ENCODE results near the gene LHFPL6. TPM values are rescaled to one million over a fixed set of nuclear protein-coding genes. Genes with fewer than 3 reads are reported as not detected.
A peak's percentile ranks its signal among the peaks of the same experiment; 100 is the strongest.

Gene LHFPL6
- total RNA-seq, 2 donors from 2014 or later, result 99.0 to 115 TPM

GRCh38 chr13:39418424-39418823, 184.6 kb downstream of the LHFPL6 start:
- H3K27ac ChIP-seq, result no peak overlapping the region
- TF ChIP-seq CTCF (IDR thresholded peaks at IDR 0.05), result no peak
- peaks cover 27 to 51% of the 10 kb centered on the region in 2 donors for H3K4me1 ChIP-seq (ENCODE audit: control insufficient read depth in 1 of 2, low read depth in 2 of 2)
- DNase-seq (ENCODE audit: low spot score), result no peak
- H3K36me3 ChIP-seq, result no peaks in the 10 kb centered on the region
- no peaks in the 10 kb centered on the region for H3K27me3 ChIP-seq (replicated peaks; ENCODE audit: insufficient read depth)
- no peaks in the 10 kb centered on the region for H3K9me3 ChIP-seq
- H3K4me3 ChIP-seq, result no peak overlapping the region
- no peak for ATAC-seq (ENCODE audit: insufficient number of reproducible peaks, low FRiP score, low read depth)

GRCh38 chr13:39417643-39418042, 185.3 kb downstream of the LHFPL6 start:
- Histone ChIP-seq H3K36me3 (no peaks in the 10 kb centered on the region), H3K27me3 (replicated peaks; ENCODE audit: insufficient read depth) (no peaks in the 10 kb centered on the region), H3K27ac (peak overlapping the region; percentile 4 to 44), H3K4me3 (peak overlapping the region; percentile 66), H3K4me1 (ENCODE audit: control insufficient read depth in 1 of 2, low read depth in 2 of 2) (peaks cover 27 to 51% of the 10 kb centered on the region in 2 donors), H3K9me3 (no peaks in the 10 kb centered on the region)
- DNase-seq (ENCODE audit: low spot score) (no peak), ATAC-seq (ENCODE audit: insufficient number of reproducible peaks, low FRiP score, low read depth) (no peak)
- no peak for TF ChIP-seq CTCF (IDR thresholded peaks at IDR 0.05)

GRCh38 chr13:39417131-39417530, 185.9 kb downstream of the LHFPL6 start:
- DNase-seq (ENCODE audit: low spot score) (no peak), ATAC-seq (ENCODE audit: insufficient number of reproducible peaks, low FRiP score, low read depth) (no peak)
- H3K9me3 ChIP-seq, result no peaks in the 10 kb centered on the region
- peak overlapping the region; percentile 66 for H3K4me3 ChIP-seq
- H3K4me1 ChIP-seq (ENCODE audit: control insufficient read depth in 1 of 2, low read depth in 2 of 2), result peaks cover 27 to 51% of the 10 kb centered on the region in 2 donors
- TF ChIP-seq CTCF (IDR thresholded peaks at IDR 0.05), result peak; percentile 16
- peak overlapping the region; percentile 4 to 44 for H3K27ac ChIP-seq
- H3K36me3 ChIP-seq, result no peaks in the 10 kb centered on the region
- no peaks in the 10 kb centered on the region for H3K27me3 ChIP-seq (replicated peaks; ENCODE audit: insufficient read depth)

- H3K4me1 ChIP-seq (ENCODE audit: control insufficient read depth in 1 of 2, low read depth in 2 of 2), result peaks cover 32 to 67% of the 10 kb centered on the region in 2 donors
Observed at GRCh38 chr13:39415008-39415802, 187.8 kb downstream of the LHFPL6 start.

More at GRCh38 chr13:39415008-39415802, 187.8 kb downstream of the LHFPL6 start:
- Histone ChIP-seq H3K27ac (peak overlapping the region; percentile 45 to 51), H3K4me3 (peak overlapping the region; percentile 35), H3K36me3 (no peaks in the 10 kb centered on the region), H3K9me3 (no peaks in the 10 kb centered on the region), H3K27me3 (replicated peaks; ENCODE audit: insufficient read depth) (no peaks in the 10 kb centered on the region)
- no peak for ATAC-seq (ENCODE audit: insufficient number of reproducible peaks, low FRiP score, low read depth)
- TF ChIP-seq CTCF (IDR thresholded peaks at IDR 0.05), result no peak
- DNase-seq (ENCODE audit: low spot score), result no peak
